ENCODE data around the gene FBXO31. TPM values are rescaled to one million over a fixed set of nuclear protein-coding genes. Genes with fewer than 3 reads are reported as not detected.
A peak's percentile ranks its signal among the peaks of the same experiment; 100 is the strongest.
"Not testable (repeated sequence)": the region's sequence is repeated elsewhere in the genome, so short reads cannot be mapped to it uniquely, and the experiment has no call there.

The FBXO31 gene
- total RNA-seq, 2 experiments from 2014 or later: 35.7 to 38.9 TPM

- Histone ChIP-seq H3K27ac (ENCODE audit: low read depth in 1 of 2, low read length in 2 of 2) (no peak overlapping the region), H3K36me3 (ENCODE audit: insufficient read depth, low read length) (peaks cover 59% of the 10 kb centered on the region), H3K4me1 (ENCODE audit: insufficient read depth, low read length) (peaks cover 29% of the 10 kb centered on the region), H3K27me3 (ENCODE audit: control insufficient read depth in 1 of 2, insufficient read depth in 2 of 2, low read length in 2 of 2) (no peaks in the 10 kb centered on the region), H3K9me3 (ENCODE audit: control insufficient read depth in 1 of 2, insufficient read depth in 1 of 2, low read length in 2 of 2) (peaks cover 0 to 4% of the 10 kb centered on the region in 2 experiments), H3K4me3 (ENCODE audit: low read length) (no peak overlapping the region)
- no peaks in the 10 kb centered on the region for H3K9me3 Mint-ChIP-seq
- no peaks in the 10 kb centered on the region for H3K27me3 Mint-ChIP-seq
- TF ChIP-seq, protein P1, sequence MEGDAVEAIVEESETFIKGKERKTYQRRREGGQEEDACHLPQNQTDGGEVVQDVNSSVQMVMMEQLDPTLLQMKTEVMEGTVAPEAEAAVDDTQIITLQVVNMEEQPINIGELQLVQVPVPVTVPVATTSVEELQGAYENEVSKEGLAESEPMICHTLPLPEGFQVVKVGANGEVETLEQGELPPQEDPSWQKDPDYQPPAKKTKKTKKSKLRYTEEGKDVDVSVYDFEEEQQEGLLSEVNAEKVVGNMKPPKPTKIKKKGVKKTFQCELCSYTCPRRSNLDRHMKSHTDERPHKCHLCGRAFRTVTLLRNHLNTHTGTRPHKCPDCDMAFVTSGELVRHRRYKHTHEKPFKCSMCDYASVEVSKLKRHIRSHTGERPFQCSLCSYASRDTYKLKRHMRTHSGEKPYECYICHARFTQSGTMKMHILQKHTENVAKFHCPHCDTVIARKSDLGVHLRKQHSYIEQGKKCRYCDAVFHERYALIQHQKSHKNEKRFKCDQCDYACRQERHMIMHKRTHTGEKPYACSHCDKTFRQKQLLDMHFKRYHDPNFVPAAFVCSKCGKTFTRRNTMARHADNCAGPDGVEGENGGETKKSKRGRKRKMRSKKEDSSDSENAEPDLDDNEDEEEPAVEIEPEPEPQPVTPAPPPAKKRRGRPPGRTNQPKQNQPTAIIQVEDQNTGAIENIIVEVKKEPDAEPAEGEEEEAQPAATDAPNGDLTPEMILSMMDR (IDR thresholded peaks at IDR 0.05): no peak
- ATAC-seq (ENCODE audit: poor library complexity): no peak
- H3K4me3 Mint-ChIP-seq: no peak overlapping the region
- ChIA-PET CTCF (no interaction called here), POLR2A (no interaction called here)
- H3K4me1 Mint-ChIP-seq (ENCODE audit: low read depth): peaks cover 9% of the 10 kb centered on the region
- intact Hi-C loops (cut with DNase I, micrococcal nuclease): no loop called here
- H3K36me3 Mint-ChIP-seq (ENCODE audit: low read depth): peaks cover 62% of the 10 kb centered on the region
- DNase-seq: no peak
- peak overlapping the region; percentile 93 for H3K27ac Mint-ChIP-seq
These were observed 40.4 kb downstream of the FBXO31 start for GRCh38 chr16:87342978-87343752.

- DNase-seq (no peak), ATAC-seq (ENCODE audit: poor library complexity) (no peak)
- Histone ChIP-seq H3K9me3 (ENCODE audit: control insufficient read depth in 1 of 2, insufficient read depth in 1 of 2, low read length in 2 of 2) (peaks cover 0 to 4% of the 10 kb centered on the region in 2 experiments), H3K4me1 (ENCODE audit: insufficient read depth, low read length) (peaks cover 29% of the 10 kb centered on the region), H3K27me3 (ENCODE audit: control insufficient read depth in 1 of 2, insufficient read depth in 2 of 2, low read length in 2 of 2) (no peaks in the 10 kb centered on the region), H3K4me3 (ENCODE audit: low read length) (no peak overlapping the region), H3K27ac (ENCODE audit: low read depth in 1 of 2, low read length in 2 of 2) (no peak overlapping the region), H3K36me3 (ENCODE audit: insufficient read depth, low read length) (peaks cover 59% of the 10 kb centered on the region)
- H3K4me3 Mint-ChIP-seq: no peak overlapping the region
- peaks cover 68% of the 10 kb centered on the region for H3K36me3 Mint-ChIP-seq (ENCODE audit: low read depth)
- H3K27ac Mint-ChIP-seq: no peak overlapping the region
- intact Hi-C loops (cut with DNase I, micrococcal nuclease): no loop called here
- H3K9me3 Mint-ChIP-seq: no peaks in the 10 kb centered on the region
- peaks cover 9% of the 10 kb centered on the region for H3K4me1 Mint-ChIP-seq (ENCODE audit: low read depth)
- POLR2A ChIA-PET: no interaction called here
- CTCF ChIA-PET: no interaction called here
- TF ChIP-seq, protein P1 (IDR thresholded peaks at IDR 0.05): no peak
- no peaks in the 10 kb centered on the region for H3K27me3 Mint-ChIP-seq
These were observed 41.1 kb downstream of the FBXO31 start for GRCh38 chr16:87342504-87342903.

- H3K9me3 ChIP-seq (ENCODE audit: control insufficient read depth in 1 of 2, insufficient read depth in 1 of 2, low read length in 2 of 2): no peaks in the 10 kb centered on the region
- H3K36me3 ChIP-seq (ENCODE audit: insufficient read depth, low read length): peaks cover 50% of the 10 kb centered on the region
- H3K36me3 Mint-ChIP-seq (ENCODE audit: low read depth): peaks cover 68% of the 10 kb centered on the region
- H3K4me1 Mint-ChIP-seq (ENCODE audit: low read depth): peaks cover 11% of the 10 kb centered on the region
- peaks cover 14% of the 10 kb centered on the region for H3K4me1 ChIP-seq (ENCODE audit: insufficient read depth, low read length)
- DNase-seq (no peak), ATAC-seq (ENCODE audit: poor library complexity) (no peak)
- H3K4me3 ChIP-seq (ENCODE audit: low read length): no peak overlapping the region
- TF ChIP-seq, protein P1 (IDR thresholded peaks at IDR 0.05): no peak
- intact Hi-C loops (cut with DNase I, micrococcal nuclease): no loop called here
- ChIA-PET CTCF (no interaction called here), POLR2A (no interaction called here)
- no peak overlapping the region for H3K27ac ChIP-seq (ENCODE audit: low read depth in 1 of 2, low read length in 2 of 2)
- H3K27ac Mint-ChIP-seq: no peak overlapping the region
- no peaks in the 10 kb centered on the region for H3K27me3 Mint-ChIP-seq
- H3K4me3 Mint-ChIP-seq: no peak overlapping the region
- no peaks in the 10 kb centered on the region for H3K9me3 Mint-ChIP-seq
- no peaks in the 10 kb centered on the region for H3K27me3 ChIP-seq (ENCODE audit: control insufficient read depth in 1 of 2, insufficient read depth in 2 of 2, low read length in 2 of 2)
These were observed 43.4 kb downstream of the FBXO31 start for GRCh38 chr16:87340198-87340597.

DNA sequence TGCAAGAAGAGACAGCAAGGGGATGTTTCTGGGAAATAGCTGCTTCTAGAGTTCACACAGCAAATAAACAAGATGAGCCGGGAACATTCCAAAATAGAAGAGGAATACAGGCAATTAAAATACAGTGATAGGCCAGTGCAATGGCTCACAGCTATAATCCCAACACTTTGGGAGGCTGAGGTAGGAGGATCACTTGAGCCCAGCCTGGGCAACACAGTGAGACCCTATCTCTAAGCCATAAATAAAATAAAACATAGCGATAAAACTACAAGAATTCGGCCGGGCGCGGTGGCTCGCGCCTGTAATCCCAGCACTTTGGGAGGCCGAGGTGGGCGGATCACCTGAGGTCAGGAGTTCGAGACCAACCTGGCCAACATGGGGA lies 43.9 kb downstream of the FBXO31 start:
- H3K27me3 Mint-ChIP-seq; POLR2A ChIA-PET; H3K9me3 ChIP-seq (ENCODE audit: control insufficient read depth in 1 of 2, insufficient read depth in 1 of 2, low read length in 2 of 2); H3K9me3 Mint-ChIP-seq; H3K27ac ChIP-seq (ENCODE audit: low read depth in 1 of 2, low read length in 2 of 2); H3K4me3 ChIP-seq (ENCODE audit: low read length); CTCF ChIA-PET; H3K4me3 Mint-ChIP-seq; intact Hi-C loops (cut with DNase I, micrococcal nuclease); H3K27me3 ChIP-seq (ENCODE audit: control insufficient read depth in 1 of 2, insufficient read depth in 2 of 2, low read length in 2 of 2); ATAC-seq (ENCODE audit: poor library complexity); H3K27ac Mint-ChIP-seq; H3K4me1 Mint-ChIP-seq (ENCODE audit: low read depth); DNase-seq: not testable (repeated sequence)
- H3K36me3 Mint-ChIP-seq (ENCODE audit: low read depth): peaks cover 68% of the 10 kb centered on the region
- Histone ChIP-seq H3K36me3 (ENCODE audit: insufficient read depth, low read length) (peaks cover 55% of the 10 kb centered on the region), H3K4me1 (ENCODE audit: insufficient read depth, low read length) (peaks cover 10% of the 10 kb centered on the region)

Data from CD4-positive, alpha-beta T cell (primary cell).